ENCODE data around the gene IFT20. TPM values are rescaled to one million over a fixed set of nuclear protein-coding genes. Genes with fewer than 3 reads are reported as not detected.

IFT20 gene
- polyA plus RNA-seq, 2 of the 4 experiments (the other 2 are of a cell fraction) = 56.8 to 72.1 TPM

DNA sequence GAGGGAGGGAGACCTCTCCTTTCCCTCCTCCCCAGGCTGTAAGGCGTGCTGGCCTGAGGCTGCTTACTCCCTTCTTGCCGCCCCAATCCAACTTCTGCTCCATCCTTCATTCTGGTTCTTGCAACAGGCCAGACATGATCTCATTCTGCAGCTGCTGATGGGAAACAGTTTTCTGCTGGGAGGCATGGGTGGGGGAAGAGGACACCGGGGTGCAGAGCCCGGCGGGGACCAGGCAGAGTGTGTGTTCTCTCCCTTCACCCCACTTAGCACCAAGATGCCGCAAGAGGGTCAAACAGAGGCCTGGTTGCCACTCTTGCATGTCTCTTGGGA, 37.6 kb upstream of the IFT20 start:
- POLR2A ChIA-PET = no interaction called here
- TF ChIP-seq, protein P1, sequence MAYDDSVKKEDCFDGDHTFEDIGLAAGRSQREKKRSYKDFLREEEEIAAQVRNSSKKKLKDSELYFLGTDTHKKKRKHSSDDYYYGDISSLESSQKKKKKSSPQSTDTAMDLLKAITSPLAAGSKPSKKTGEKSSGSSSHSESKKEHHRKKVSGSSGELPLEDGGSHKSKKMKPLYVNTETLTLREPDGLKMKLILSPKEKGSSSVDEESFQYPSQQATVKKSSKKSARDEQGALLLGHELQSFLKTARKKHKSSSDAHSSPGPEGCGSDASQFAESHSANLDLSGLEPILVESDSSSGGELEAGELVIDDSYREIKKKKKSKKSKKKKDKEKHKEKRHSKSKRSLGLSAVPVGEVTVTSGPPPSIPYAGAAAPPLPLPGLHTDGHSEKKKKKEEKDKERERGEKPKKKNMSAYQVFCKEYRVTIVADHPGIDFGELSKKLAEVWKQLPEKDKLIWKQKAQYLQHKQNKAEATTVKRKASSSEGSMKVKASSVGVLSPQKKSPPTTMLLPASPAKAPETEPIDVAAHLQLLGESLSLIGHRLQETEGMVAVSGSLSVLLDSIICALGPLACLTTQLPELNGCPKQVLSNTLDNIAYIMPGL (CRISPR knock-in tag; IDR thresholded peaks at IDR 0.05; ENCODE audit: borderline replicate concordance) = no peak
- TF ChIP-seq HEYL (CRISPR knock-in tag; IDR thresholded peaks at IDR 0.05) = no peak
- no peak for TF ChIP-seq HOXA7 (CRISPR knock-in tag; IDR thresholded peaks at IDR 0.05)
- no peak for TF ChIP-seq RNF2 (IDR thresholded peaks at IDR 0.05; ENCODE audit: borderline replicate concordance, low read depth)
- TF ChIP-seq NPAS2 (CRISPR knock-in tag; IDR thresholded peaks at IDR 0.05; ENCODE audit: borderline replicate concordance) = no peak
- FAIRE-seq = no peak
- H3K4me2 ChIP-seq = peak overlapping the region; percentile 81
- CTCF ChIA-PET = interaction anchor here (0.7 to 1.8 kb wide), 3 partner anchors 9 to 175 kb away, joined by 3 to 4 read pairs (median 4); no protein-coding TSS in a partner anchor
- H3K4me1 ChIP-seq = peaks cover 30% of the 10 kb centered on the region
- H3K27ac ChIP-seq = no peak overlapping the region
- DNase-seq (ENCODE audit: low read depth in 1 of 2, low spot score in 1 of 2) = no peak
- 96% methylated on average over 6 of the region's 6 CpGs for WGBS (ENCODE audit: missing lambda C conversion rate)
- H3K9me3 ChIP-seq = no peaks in the 10 kb centered on the region
- no peak overlapping the region for H3K4me3 ChIP-seq
- no peak for ATAC-seq

GRCh38 chr17:28372203-28372944, 37.1 kb upstream of the IFT20 start:
- Histone ChIP-seq H3K4me1 (peaks cover 30% of the 10 kb centered on the region), H3K9me3 (no peaks in the 10 kb centered on the region), H3K27ac (peak overlapping the region; percentile 83 to 87), H3K4me3 (peak overlapping the region; percentile 57), H3K4me2 (peak overlapping the region; percentile 81)
- DNase-seq (ENCODE audit: low read depth in 1 of 2, low spot score in 1 of 2) (no peak), ATAC-seq (no peak), FAIRE-seq (no peak)
- POLR2A ChIA-PET = interaction anchor here (3.0 kb wide), 1 partner anchor 15 kb away, joined by 43 read pairs; the partner anchor contains the start of gene POLDIP2
- 92% methylated on average over 52 of the region's 53 CpGs for WGBS (ENCODE audit: missing lambda C conversion rate)
- CTCF ChIA-PET = interaction anchor here (1.8 kb wide), 1 partner anchor 9 kb away, joined by 4 read pairs; no protein-coding TSS in a partner anchor
- no peak for TF ChIP-seq RCOR1 (IDR thresholded peaks at IDR 0.05; ENCODE audit: low read depth, low read length)
- TF ChIP-seq CHD4 (IDR thresholded peaks at IDR 0.05; ENCODE audit: borderline replicate concordance) = no peak
- no peak for TF ChIP-seq SREBF2 (IDR thresholded peaks at IDR 0.05)
- TF ChIP-seq SMC3 (IDR thresholded peaks at IDR 0.05) = no peak
- TF ChIP-seq ATOH8 (CRISPR knock-in tag; IDR thresholded peaks at IDR 0.05; ENCODE audit: low read depth) = no peak
- TF ChIP-seq CBX8 (IDR thresholded peaks at IDR 0.05) = no peak
- TF ChIP-seq NFE2L2 (conservative IDR thresholded peaks at IDR 0.05; ENCODE audit: low read length) = no peak
- TF ChIP-seq RAD21 (conservative IDR thresholded peaks at IDR 0.05 in 1 of 2, IDR thresholded peaks at IDR 0.05 in 1 of 2) = no peak
- no peak for TF ChIP-seq JUN (IDR thresholded peaks at IDR 0.05)
- TF ChIP-seq PHF8 (IDR thresholded peaks at IDR 0.05; ENCODE audit: borderline replicate concordance, low read depth) = no peak
- TF ChIP-seq ZSCAN20 (CRISPR knock-in tag; IDR thresholded peaks at IDR 0.05) = no peak
- no peak for TF ChIP-seq BHLHE40 (IDR thresholded peaks at IDR 0.05; ENCODE audit: low read depth, low read length)
- TF ChIP-seq MAZ (IDR thresholded peaks at IDR 0.05; ENCODE audit: borderline replicate concordance, low read depth, low read length) = no peak
- TF ChIP-seq ZNF302 (CRISPR knock-in tag; IDR thresholded peaks at IDR 0.05) = no peak
- TF ChIP-seq, protein P2, sequence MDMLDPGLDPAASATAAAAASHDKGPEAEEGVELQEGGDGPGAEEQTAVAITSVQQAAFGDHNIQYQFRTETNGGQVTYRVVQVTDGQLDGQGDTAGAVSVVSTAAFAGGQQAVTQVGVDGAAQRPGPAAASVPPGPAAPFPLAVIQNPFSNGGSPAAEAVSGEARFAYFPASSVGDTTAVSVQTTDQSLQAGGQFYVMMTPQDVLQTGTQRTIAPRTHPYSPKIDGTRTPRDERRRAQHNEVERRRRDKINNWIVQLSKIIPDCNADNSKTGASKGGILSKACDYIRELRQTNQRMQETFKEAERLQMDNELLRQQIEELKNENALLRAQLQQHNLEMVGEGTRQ (IDR thresholded peaks at IDR 0.05) = no peak
- no peak for TF ChIP-seq HES2 (IDR thresholded peaks at IDR 0.05)
- no peak for TF ChIP-seq MYC (IDR thresholded peaks at IDR 0.05; ENCODE audit: borderline replicate concordance, low read length)
- TF ChIP-seq ZC3H11A (IDR thresholded peaks at IDR 0.05) = no peak
